GM18508 (cell line): ENCODE measurements around the gene ST8SIA6.
"Not testable (repeated sequence)": the region's sequence is repeated elsewhere in the genome, so short reads cannot be mapped to it uniquely, and the experiment has no call there.

Experiments
- ATAC-seq: cut with Tn5 transposase; IDR thresholded peaks from one replicate; pipeline ENCODE4 v1.9.1; 2021; ENCODE audit warnings: moderate number of reproducible peaks; ENCODE audit not compliant: insufficient read depth, unreplicated experiment

ST8SIA6 gene

DNA sequence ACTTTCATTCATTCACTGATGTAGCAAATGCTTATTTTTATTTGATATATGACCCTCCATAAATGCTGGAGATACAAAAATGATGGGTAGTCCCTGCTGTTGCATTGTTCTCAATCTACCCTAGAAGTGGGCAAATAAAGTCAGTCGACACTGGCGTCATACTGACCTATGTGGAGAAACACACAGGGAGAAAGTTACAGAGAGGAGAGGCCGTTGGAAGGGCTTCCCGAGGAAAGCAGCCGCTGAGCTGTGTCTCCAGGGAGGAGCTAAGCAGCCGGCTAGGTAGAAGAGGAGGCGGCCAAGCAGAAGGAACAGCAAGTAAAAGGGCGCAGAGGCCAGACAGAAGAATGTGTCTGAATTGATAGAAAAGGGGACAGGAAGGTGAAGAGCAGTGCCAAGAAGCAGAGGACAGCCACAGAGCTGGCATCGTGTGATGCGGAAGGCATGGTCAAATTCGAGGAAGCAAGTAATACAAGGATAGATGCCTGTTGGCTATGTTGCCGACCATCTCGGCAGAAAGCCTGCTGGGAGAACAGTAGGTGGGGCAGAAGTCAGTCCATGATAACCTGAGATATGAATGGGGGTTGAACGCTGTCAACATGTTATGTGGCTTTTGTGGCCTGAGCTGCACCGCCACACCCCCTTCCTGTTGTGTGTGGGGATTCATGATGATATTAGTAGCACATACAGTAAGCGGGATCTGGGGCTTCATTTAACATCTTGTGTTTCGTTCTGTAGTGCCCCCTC, 25.9 kb downstream of the ST8SIA6 start:
- ATAC-seq = no peak

- ATAC-seq = no peak
These were observed 26.6 kb downstream of the ST8SIA6 start for GRCh38 chr10:17427666-17428350.

GRCh38 chr10:17427201-17427600, 27.2 kb downstream of the ST8SIA6 start:
- ATAC-seq = no peak

- no peak for ATAC-seq
These were observed 28.1 kb downstream of the ST8SIA6 start for GRCh38 chr10:17426263-17426750.

DNA sequence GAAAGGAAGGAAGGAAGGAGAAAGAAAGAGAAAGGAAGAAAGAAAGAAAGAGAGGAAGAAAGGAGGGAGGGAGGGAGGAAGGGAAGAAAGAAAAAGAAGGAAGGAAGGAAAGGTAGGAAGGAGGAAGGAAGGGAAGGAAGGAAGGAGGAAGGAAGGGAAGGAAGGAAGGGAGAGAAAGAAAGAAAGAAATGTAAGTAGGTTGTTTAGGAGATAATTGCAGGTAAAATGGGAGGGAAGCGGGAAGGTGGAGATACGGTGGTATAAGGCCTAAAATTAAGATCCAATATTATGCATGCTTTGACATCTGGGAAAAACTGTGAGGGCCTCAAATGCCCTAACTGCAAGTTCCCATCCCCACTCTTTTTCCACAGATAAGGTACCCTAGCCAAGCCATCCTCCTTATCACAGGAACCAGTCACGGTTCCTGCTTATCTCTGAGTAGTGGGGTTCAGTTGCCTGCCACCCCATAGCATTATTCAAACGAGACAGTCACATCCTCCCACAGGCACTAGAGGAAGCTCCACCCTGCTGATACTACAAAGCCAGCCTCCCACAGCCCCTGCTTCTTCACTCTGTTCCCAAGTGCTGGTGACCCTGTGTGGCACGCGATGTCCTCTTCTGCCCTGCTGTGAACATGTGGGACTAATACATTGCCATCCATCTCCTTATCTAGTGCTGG, 28.7 kb downstream of the ST8SIA6 start:
- ATAC-seq = no peak

- ATAC-seq = no peak
These were observed 30.7 kb downstream of the ST8SIA6 start for GRCh38 chr10:17423632-17424186.

DNA sequence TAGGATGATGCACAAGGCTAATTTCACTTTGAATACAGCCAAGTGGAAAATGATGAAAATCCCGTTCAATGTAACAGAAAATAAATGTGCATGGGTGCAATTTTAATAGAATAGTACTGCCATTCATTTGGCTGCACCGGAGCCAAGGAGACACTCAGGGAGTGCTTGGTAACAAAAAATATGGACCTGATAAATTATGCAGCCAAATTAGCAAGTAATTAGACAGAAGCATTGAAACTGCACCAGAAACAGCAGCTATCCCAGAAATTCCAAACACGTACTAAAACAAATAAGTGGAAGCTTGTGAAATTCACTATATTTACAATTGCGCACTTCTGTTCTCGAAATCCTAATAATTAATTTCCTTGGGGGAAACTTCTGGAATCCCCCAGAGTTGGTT, 31.5 kb downstream of the ST8SIA6 start:
- ATAC-seq = no peak

- ATAC-seq = no peak
These were observed 36.1 kb downstream of the ST8SIA6 start for GRCh38 chr10:17418249-17418648.

GRCh38 chr10:17416442-17417211, 37.8 kb downstream of the ST8SIA6 start:
- no peak for ATAC-seq

GRCh38 chr10:17415046-17415658, 39.2 kb downstream of the ST8SIA6 start:
- no peak for ATAC-seq

DNA sequence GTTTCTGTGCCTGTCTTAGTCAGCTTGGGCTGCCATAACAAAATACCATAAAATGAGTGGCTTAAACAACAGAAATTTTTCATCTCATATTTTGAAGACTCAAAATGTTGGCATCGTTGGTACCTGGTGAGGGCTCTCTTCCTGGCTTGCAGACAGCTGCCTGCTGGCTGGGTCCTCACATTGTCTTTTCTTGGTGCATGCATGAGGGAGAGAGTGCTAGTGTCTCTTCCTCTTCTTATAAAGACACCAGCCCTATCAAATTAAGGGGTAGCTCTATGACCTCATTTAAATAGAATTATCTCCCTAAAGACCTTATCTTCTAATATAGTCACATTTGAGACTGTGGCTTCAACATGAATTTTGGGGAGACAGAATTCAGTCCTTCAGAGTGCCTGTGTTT, 39.9 kb downstream of the ST8SIA6 start:
- ATAC-seq = no peak

- no peak for ATAC-seq
These were observed 40.5 kb downstream of the ST8SIA6 start for GRCh38 chr10:17413876-17414275.

DNA sequence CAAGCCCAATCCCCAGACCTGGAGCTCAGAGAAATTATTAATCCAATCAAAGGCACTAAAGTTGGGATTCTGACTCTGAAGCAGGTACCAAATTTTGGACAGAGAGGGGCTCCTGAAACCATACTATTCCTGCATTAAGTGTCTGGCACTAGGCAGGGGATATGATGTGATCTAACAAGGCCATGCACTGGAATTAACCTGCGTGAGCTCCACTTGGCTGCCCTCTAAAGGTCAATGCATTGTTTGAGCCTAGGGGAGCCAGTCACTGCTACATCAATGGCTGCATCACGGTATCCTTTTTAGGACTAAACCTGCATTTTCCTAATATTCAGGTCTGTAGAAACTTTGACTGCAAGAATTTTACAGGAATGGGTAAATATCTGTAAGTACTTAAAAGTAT, 42.1 kb downstream of the ST8SIA6 start:
- no peak for ATAC-seq

GRCh38 chr10:17410907-17411306, 43.5 kb downstream of the ST8SIA6 start:
- no peak for ATAC-seq

GRCh38 chr10:17409170-17409733, 45.1 kb downstream of the ST8SIA6 start:
- no peak for ATAC-seq

GRCh38 chr10:17407047-17407446, 47.3 kb downstream of the ST8SIA6 start:
- ATAC-seq = no peak

- ATAC-seq = no peak
These were observed 48.2 kb downstream of the ST8SIA6 start for GRCh38 chr10:17406036-17406834.

GRCh38 chr10:17403161-17403560, 51.2 kb downstream of the ST8SIA6 start:
- ATAC-seq = no peak

GRCh38 chr10:17402040-17402439, 52.4 kb downstream of the ST8SIA6 start:
- not testable (repeated sequence) for ATAC-seq
